Stimulated activated CD8-positive, alpha-beta memory T cell treated with anti-CD3 and anti-CD28 coated beads, Interleukin-4, amount 100 ng/mL, for 24 hours (primary cell): ENCODE data around the gene CASR.

ENCODE experiments used
- DNase-seq: peaks from one replicate; pipeline ENCODE4 v3.0.0-alpha.2; 2020; ENCODE audit warnings: low read depth

CASR gene

GRCh38 chr3:122215592-122216298 lies 32.3 kb downstream of the CASR start:
- DNase-seq, result no peak

- no peak for DNase-seq
Observed at GRCh38 chr3:122217901-122218300, 34.4 kb downstream of the CASR start.

GRCh38 chr3:122219242-122219872 lies 35.9 kb downstream of the CASR start:
- DNase-seq, result no peak

- no peak for DNase-seq
Observed at GRCh38 chr3:122227036-122227781, 43.7 kb downstream of the CASR start.

- no peak for DNase-seq
Observed at GRCh38 chr3:122230174-122230573, 46.7 kb downstream of the CASR start.

- no peak for DNase-seq
Observed at GRCh38 chr3:122231465-122232157, 48.1 kb downstream of the CASR start.

GRCh38 chr3:122232485-122232884 lies 49.0 kb downstream of the CASR start:
- no peak for DNase-seq

- DNase-seq, result no peak
Observed at GRCh38 chr3:122233101-122233952, 49.9 kb downstream of the CASR start.

- no peak for DNase-seq
Observed at GRCh38 chr3:122234117-122234516, 50.6 kb downstream of the CASR start.

GRCh38 chr3:122235147-122235546 lies 51.7 kb downstream of the CASR start:
- no peak for DNase-seq

- DNase-seq, result no peak
Observed at GRCh38 chr3:122239112-122239511, 55.6 kb downstream of the CASR start.

GRCh38 chr3:122245513-122246174 lies 62.2 kb downstream of the CASR start:
- DNase-seq, result no peak

GRCh38 chr3:122246199-122246598 lies 62.7 kb downstream of the CASR start:
- DNase-seq, result no peak

- DNase-seq, result no peak
Observed at GRCh38 chr3:122247087-122247824, 63.8 kb downstream of the CASR start.

GRCh38 chr3:122247825-122248185 lies 64.3 kb downstream of the CASR start:
- no peak for DNase-seq

- DNase-seq, result no peak
Observed at GRCh38 chr3:122251428-122251827, 68.0 kb downstream of the CASR start.

GRCh38 chr3:122253581-122253980 lies 70.1 kb downstream of the CASR start:
- DNase-seq, result no peak

GRCh38 chr3:122255757-122256439 lies 72.4 kb downstream of the CASR start:
- DNase-seq, result no peak

- no peak for DNase-seq
Observed at GRCh38 chr3:122257644-122258364, 74.3 kb downstream of the CASR start.
